Measurements from ENCODE around the gene EYA2.

DNA sequence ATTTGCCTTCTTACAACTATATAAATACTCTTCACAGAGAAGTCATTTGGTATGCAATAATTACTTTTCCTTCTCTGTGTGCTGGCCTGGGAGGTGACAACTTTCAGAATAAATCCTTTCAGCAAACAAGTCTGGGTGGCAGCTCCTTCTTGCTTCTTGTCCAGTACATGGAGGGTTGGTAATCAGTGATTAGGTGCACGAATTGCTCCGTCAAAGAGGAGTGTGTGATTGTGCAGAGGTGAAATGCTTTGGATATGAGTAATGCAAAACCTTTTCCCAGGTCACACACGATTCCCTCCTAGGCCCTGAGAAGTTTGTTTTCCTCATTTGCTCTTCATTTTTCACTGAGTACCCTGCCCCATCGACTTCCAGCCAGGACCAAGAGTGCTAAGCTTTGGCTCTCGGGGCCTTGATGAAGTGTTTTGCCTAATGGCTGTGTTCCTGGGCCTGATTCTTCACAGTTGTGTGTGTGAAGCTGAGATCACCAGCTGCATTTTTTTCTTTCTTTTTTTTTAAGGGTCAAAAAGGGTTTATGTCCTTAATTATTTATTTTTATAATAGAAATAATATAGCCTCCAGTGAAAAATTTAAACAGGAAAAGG is 245.4 kb downstream of the EYA2 start:
- TF ChIP-seq CTCF (IDR thresholded peaks at IDR 0.05), result no peak
- no peak for TF ChIP-seq POLR2A (IDR thresholded peaks at IDR 0.05)
